H1 (cell line): ENCODE data around the gene DLEC1. TPM values are rescaled to one million over a fixed set of nuclear protein-coding genes. Genes with fewer than 3 reads are reported as not detected.

ENCODE experiments used
- CTCF ChIA-PET: fragments of 300-600 bp; sonication (Branson Sonifier 250); formaldehyde crosslinking; loops from one replicate; lab custom pipeline; 2021; ENCODE audit not compliant: partially characterized antibody; lab: Charles Lee
- POLR2A ChIA-PET: fragments of 300-600 bp; sonication (Branson Sonifier 250); formaldehyde crosslinking; loops from one replicate; lab custom pipeline; 2021; ENCODE audit warnings: inconsistent platforms; ENCODE audit not compliant: partially characterized antibody; lab: Charles Lee
- DNase-seq, 2 experiments: peaks; one replicate each; pipeline versions ENCODE4 v3.0.0 to v3.0.0-alpha.2; 2010 to 2022; ENCODE audit warnings: low spot score in 2 of 2, low read depth in 1 of 2, mixed read lengths in 1 of 2
- FAIRE-seq: peaks from 2 replicates; lab custom pipeline; 2011; peaks lifted over from hg19 to GRCh38; lab: Jason Lieb, UNC
- H2AFZ ChIP-seq: 2 replicates; pipeline ENCODE4 v1.8.1; 2012; ENCODE audit warnings: low read length, inconsistent platforms
- H2AK5ac ChIP-seq: 2 replicates; pipeline ENCODE4 v1.6.1; 2013; ENCODE audit warnings: low read depth, low read length
- H2BK120ac ChIP-seq: replicated peaks from 2 replicates; pipeline ENCODE3; 2013; ENCODE audit warnings: low read depth, low read length, inconsistent platforms
- H2BK12ac ChIP-seq: 2 replicates; pipeline ENCODE4 v1.6.1; 2013; ENCODE audit warnings: low read depth, low read length
- H2BK15ac ChIP-seq: 2 replicates; pipeline ENCODE4 v1.6.1; 2013; ENCODE audit warnings: low read length
- H2BK20ac ChIP-seq: 2 replicates; pipeline ENCODE4 v1.6.1; 2013; ENCODE audit warnings: low read length
- H2BK5ac ChIP-seq: 2 replicates; pipeline ENCODE4 v1.6.1; 2013; ENCODE audit warnings: low read depth, low read length
- H3K14ac ChIP-seq: 2 replicates; pipeline ENCODE4 v1.6.1; 2013; ENCODE audit warnings: inconsistent platforms; ENCODE audit not compliant: insufficient read length
- H3K18ac ChIP-seq: 2 replicates; pipeline ENCODE4 v1.6.1; 2013; ENCODE audit warnings: low read length; ENCODE audit errors: extremely low read depth
- H3K23ac ChIP-seq: 2 replicates; pipeline ENCODE4 v1.6.1; 2013; ENCODE audit warnings: inconsistent platforms; ENCODE audit not compliant: insufficient read length
- H3K23me2 ChIP-seq: 2 replicates; pipeline ENCODE4 v1.6.1; 2013; ENCODE audit warnings: low read depth, low read length
- H3K27ac ChIP-seq: 2 replicates; pipeline ENCODE4 v1.6.1; 2011; ENCODE audit warnings: low read depth, low read length, inconsistent platforms
- H3K27me3 ChIP-seq, 4 experiments: replicated peaks in 1 of 4; 1 replicate in 1 of 4; 2 replicates in 3 of 4; pipeline versions ENCODE4 v1.6.1 to v1.8.1; 2011 to 2013; ENCODE audit warnings: low read length in 3 of 4, mild to moderate bottlenecking in 3 of 4, inconsistent platforms in 2 of 4, mixed read lengths in 2 of 4, moderate library complexity in 1 of 4; ENCODE audit not compliant: control insufficient read depth in 3 of 4, insufficient read depth in 3 of 4; ENCODE audit errors: extremely low read depth in 1 of 4
- H3K36me3 ChIP-seq, 4 experiments: 2 replicates each; pipeline versions ENCODE4 v1.6.1 to v1.8.1; 2011 to 2013; ENCODE audit warnings: mild to moderate bottlenecking in 4 of 4, low read length in 3 of 4, moderate library complexity in 2 of 4, control low read depth in 1 of 4, inconsistent platforms in 1 of 4; ENCODE audit not compliant: insufficient read depth in 4 of 4, control insufficient read depth in 2 of 4
- H3K4ac ChIP-seq: replicated peaks from 2 replicates; pipeline ENCODE3; 2013; ENCODE audit warnings: low read length, low read depth, mixed read lengths, inconsistent platforms; ENCODE audit not compliant: insufficient read length
- H3K4me1 ChIP-seq, 4 experiments: replicated peaks in 1 of 4; 1 replicate in 1 of 4; 2 replicates in 3 of 4; pipeline versions ENCODE4 v1.6.1 to v1.8.1; 2011 to 2013; ENCODE audit warnings: low read length in 3 of 4, inconsistent platforms in 2 of 4, mixed read lengths in 1 of 4; ENCODE audit not compliant: insufficient read depth in 4 of 4, control insufficient read depth in 3 of 4
- H3K4me2 ChIP-seq, 2 experiments: 2 replicates each; pipeline versions ENCODE4 v1.6.1 to v1.8.1; 2011 to 2013; ENCODE audit warnings: low read depth in 2 of 2, low read length in 2 of 2, control low read depth in 1 of 2, inconsistent platforms in 1 of 2, mild to moderate bottlenecking in 1 of 2; ENCODE audit not compliant: insufficient read depth in 1 of 2
- H3K4me3 ChIP-seq, 4 experiments: fragments of 200-600, 300-600 bp in 1 of 4; sonication (generic), shearing (Covaris generic), sonication (Bioruptor Twin) in 1 of 4; 2 replicates each; pipeline versions ENCODE4 v1.5.1 to v1.8.1; 2011 to 2016; ENCODE audit warnings: low read length in 4 of 4, low read depth in 3 of 4, control low read depth in 2 of 4, inconsistent platforms in 2 of 4, mild to moderate bottlenecking in 2 of 4, mixed read lengths in 1 of 4, moderate library complexity in 1 of 4; ENCODE audit not compliant: insufficient read depth in 2 of 4; ENCODE audit errors: extremely low read depth in 1 of 4
- H3K56ac ChIP-seq: replicated peaks from 2 replicates; pipeline ENCODE3; 2013; ENCODE audit warnings: low read depth, mild to moderate bottlenecking, mixed read lengths, low read length, inconsistent platforms; ENCODE audit not compliant: insufficient read length
- H3K79me1 ChIP-seq: 2 replicates; pipeline ENCODE4 v1.6.1; 2013; ENCODE audit warnings: low read depth, low read length, control low read depth
- H3K79me2 ChIP-seq, 2 experiments: 2 replicates each; pipeline versions ENCODE4 v1.6.1 to v1.8.1; 2012 to 2013; ENCODE audit warnings: low read length in 2 of 2, mild to moderate bottlenecking in 2 of 2, inconsistent platforms in 1 of 2; ENCODE audit not compliant: insufficient read depth in 2 of 2, control insufficient read depth in 1 of 2
- H3K9ac ChIP-seq, 4 experiments: replicated peaks in 1 of 4; 1 replicate in 1 of 4; 2 replicates in 3 of 4; pipeline versions ENCODE4 v1.6.1 to v1.8.1; 2011 to 2013; ENCODE audit warnings: low read depth in 3 of 4, low read length in 3 of 4, control low read depth in 2 of 4, mild to moderate bottlenecking in 2 of 4, moderate library complexity in 2 of 4, inconsistent platforms in 1 of 4; ENCODE audit errors: extremely low read depth in 1 of 4
- H3K9me3 ChIP-seq, 2 experiments: 2 replicates each; pipeline versions ENCODE4 v1.6.1 to v1.8.1; 2012 to 2013; ENCODE audit warnings: mild to moderate bottlenecking in 2 of 2, moderate library complexity in 2 of 2, control low read depth in 1 of 2, inconsistent platforms in 1 of 2, low read depth in 1 of 2, low read length in 1 of 2, mixed read lengths in 1 of 2; ENCODE audit not compliant: insufficient read depth in 2 of 2
- H4K20me1 ChIP-seq, 2 experiments: replicated peaks in 1 of 2; 2 replicates each; pipeline versions ENCODE3 to v1.8.1; 2011 to 2013; ENCODE audit warnings: inconsistent platforms in 2 of 2, low read length in 2 of 2, mild to moderate bottlenecking in 1 of 2; ENCODE audit not compliant: insufficient read depth in 2 of 2, control insufficient read depth in 1 of 2
- H4K5ac ChIP-seq: 2 replicates; pipeline ENCODE4 v1.6.1; 2013; ENCODE audit warnings: low read length, low read depth, mixed read lengths, inconsistent platforms; ENCODE audit not compliant: insufficient read length
- H4K8ac ChIP-seq: 2 replicates; pipeline ENCODE4 v1.8.0; 2013; ENCODE audit warnings: mild to moderate bottlenecking, moderate library complexity, low read length, inconsistent platforms; ENCODE audit not compliant: insufficient read depth; ENCODE audit errors: extremely low read depth
- H4K91ac ChIP-seq: replicated peaks from 2 replicates; pipeline ENCODE3; 2013; ENCODE audit warnings: low read length, mixed read lengths, inconsistent platforms; ENCODE audit not compliant: insufficient read length
- KDM5A ChIP-seq: fragments of 200-600 bp; IDR thresholded peaks from 2 replicates; pipeline ENCODE4 v1.7.1; 2012; ENCODE audit warnings: mild to moderate bottlenecking, low read length, inconsistent platforms, mixed read lengths
- MAFK ChIP-seq: IDR thresholded peaks from 2 replicates; pipeline ENCODE4 v1.6.1; 2012; ENCODE audit warnings: low read depth, mild to moderate bottlenecking, improper control_type of control experiment, low read length
- NRF1 ChIP-seq: IDR thresholded peaks from 2 replicates; pipeline ENCODE4 v1.6.1; 2011; ENCODE audit warnings: mild to moderate bottlenecking, low read depth, low read length, improper control_type of control experiment
- RNF2 ChIP-seq: fragments of 200-900, 300-1000 bp; sonication (generic); IDR thresholded peaks from 2 replicates; pipeline ENCODE4 v1.7.1; 2016; ENCODE audit warnings: borderline replicate concordance, low read depth, mild to moderate bottlenecking, antibody characterized with exemption, low read length; ENCODE audit not compliant: poor library complexity, severe bottlenecking; ENCODE audit errors: missing control alignments
- WGBS, 2 experiments: shearing (Covaris generic) in 1 of 2; methylation state at CpG; one replicate each; pipeline versions ENCODE4 v1.1.6 to v1.1.7; 2013 to 2015; ENCODE audit warnings: low lambda C conversion rate in 2 of 2, mixed read lengths in 2 of 2, inconsistent platforms in 1 of 2, low coverage in 1 of 2, missing lambda C conversion rate in 1 of 2; ENCODE audit not compliant: insufficient replicate concordance in 2 of 2, insufficient coverage in 1 of 2, insufficient read length in 1 of 2; ENCODE audit errors: extremely low coverage in 1 of 2, missing lambda C conversion rate in 1 of 2; 5-methylcytosine and 5-hydroxymethylcytosine counted together
- polyA plus RNA-seq, 7 experiments: library from polyadenylated mRNA; depleted of rRNA in 3 of 7; stranded (reverse) in 5 of 7; unstranded in 2 of 7; fragments of >200 nt in 5 of 7; fragments of 200-250 nt in 2 of 7; gene quantifications; 1 replicate in 5 of 7; 2 replicates in 1 of 7; 4 replicates in 1 of 7; pipeline versions ENCODE4 v1.2.1 to v1.2.3, GENCODE V29; 2011 to 2013; ENCODE audit warnings: missing spikeins in 2 of 7, mixed read lengths in 2 of 7
- total RNA-seq: library from RNA; stranded (reverse); fragmentation: NEBNext Ultra II Directional; extraction: Animal tissue kit (Norgen Biotek cat#: 25700); gene quantifications from 2 replicates; pipeline ENCODE4 v1.2.1, GENCODE V29; 2021

Gene DLEC1
- total and polyA plus RNA-seq, 2 of the 8 experiments (the other 6 are each of a cell fraction or from before 2014, with no cell fraction given): 0.26 to 0.76 TPM

- Histone ChIP-seq H3K14ac (no peak overlapping the region), H2BK5ac (no peak overlapping the region), H3K23ac (no peak overlapping the region), H2BK120ac (no peak overlapping the region), H3K56ac (no peak overlapping the region), H3K79me1 (no peaks in the 10 kb centered on the region), H4K20me1 (peaks cover 12 to 17% of the 10 kb centered on the region in 2 experiments), H3K4me3 (no peak overlapping the region), H2AK5ac (no peak overlapping the region), H3K9me3 (no peaks in the 10 kb centered on the region), H3K36me3 (no peaks in the 10 kb centered on the region), H3K18ac (no peak overlapping the region), H3K4ac (no peak overlapping the region), H3K4me1 (peaks cover 0 to 9% (median 6%) of the 10 kb centered on the region in 4 experiments; a peak in 6 of 7 replicates), H3K23me2 (peaks cover 18% of the 10 kb centered on the region; the same call in 1 of the 2 replicates), H2BK15ac (no peak overlapping the region), H2BK20ac (no peak overlapping the region), H3K9ac (no peak overlapping the region), H4K8ac (no peak overlapping the region), H3K27ac (no peak overlapping the region), H3K79me2 (no peaks in the 10 kb centered on the region), H2BK12ac (no peak overlapping the region), H4K5ac (no peak overlapping the region), H3K4me2 (no peak overlapping the region), H4K91ac (no peak overlapping the region), H3K27me3 (peaks cover 27 to 56% (median 50%) of the 10 kb centered on the region in 4 experiments), H2AFZ (no peak overlapping the region)
- WGBS, 2 experiments: 64% methylated on average over 4 of the region's 4 CpGs; no CpG with 5 or more reads in 1 of the 2 experiments
- DNase-seq: no peak
- ChIA-PET CTCF (interaction anchor here (0.9 to 1.3 kb wide), 4 partner anchors 11 to 112 kb away, joined by 3 read pairs; no protein-coding TSS in a partner anchor), POLR2A (no interaction called here)
- FAIRE-seq: no peak
- no peak for TF ChIP-seq RNF2
- TF ChIP-seq NRF1: no peak
- no peak for TF ChIP-seq KDM5A
- no peak for TF ChIP-seq MAFK
- TF ChIP-seq, all 59 proteins: peak for 0
Measured at GRCh38 chr3:38026856-38027255, 12.2 kb upstream of the DLEC1 start.
